A549 treated with dexamethasone at 1 μM for 4 hours (cell line): Measurements from ENCODE around the gene SH3TC2. TPM values are rescaled to one million over a fixed set of nuclear protein-coding genes. Genes with fewer than 3 reads are reported as not detected.

Experiments
- total RNA-seq: library from RNA; stranded (reverse); fragments of 200-300 nt; extraction: Qiagen RNA extraction; gene quantifications from 5 replicates; pipeline ENCODE4 v1.2.3, GENCODE V29; 2022

SH3TC2 gene
- 0.38 to 0.73 TPM (median 0.48 TPM) in 5 replicates for total RNA-seq

GRCh38 chr5:149063017-149063687 lies at the start of gene SH3TC2:
SH3TC2 (minus strand) TSS chr5:149063062; CDS start chr5:149063022, 40 bp downstream.

Other genes with a start within 250 kb of the SH3TC2 start
- gene ADRB2, start 236.5 kb downstream of the SH3TC2 start, total RNA-seq, result 1.1 to 1.4 TPM (median 1.1 TPM) in 5 replicates
- gene ABLIM3, start 78.4 kb upstream of the SH3TC2 start, total RNA-seq, result 16.8 to 25.1 TPM (median 21.0 TPM) in 5 replicates
- gene AFAP1L1, start 208.8 kb upstream of the SH3TC2 start, total RNA-seq, result 10.3 to 15.2 TPM (median 13.4 TPM) in 5 replicates